Testis (tissue), 3 donors: ENCODE data around the gene SELENOW. TPM values are rescaled to one million over a fixed set of nuclear protein-coding genes. Genes with fewer than 3 reads are reported as not detected.
A peak's percentile ranks its signal among the peaks of the same experiment; 100 is the strongest.

Source experiments
- DNase-seq: peaks from one replicate; pipeline ENCODE4 v3.0.0-alpha.2; 2019
- H3K27ac ChIP-seq, 2 donors: fragments of 200-600 bp; sonication (generic); one replicate each; pipeline ENCODE4 v1.5.1; 2019
- H3K27me3 ChIP-seq: fragments of 200-600 bp; sonication (generic); one replicate; pipeline ENCODE4 v1.5.1; 2019
- H3K36me3 ChIP-seq: fragments of 200-600 bp; sonication (generic); one replicate; pipeline ENCODE4 v1.5.1; 2017; ENCODE audit warnings: low read depth; ENCODE audit errors: missing control alignments
- H3K4me1 ChIP-seq: fragments of 200-600 bp; sonication (generic); one replicate; pipeline ENCODE4 v1.5.1; 2019
- H3K4me3 ChIP-seq, 2 donors: fragments of 200-600 bp; sonication (generic); one replicate each; pipeline ENCODE4 v1.5.1; 2017 to 2019
- H3K9me3 ChIP-seq: fragments of 200-600 bp; sonication (generic); one replicate; pipeline ENCODE4 v1.5.1; 2017
- CTCF ChIP-seq, 3 experiments: fragments of 450-650 bp in 2 of 3; fragments of 200-600 bp in 1 of 3; sonication (generic) in 1 of 3; IDR thresholded peaks; one replicate each; pipeline ENCODE4 v1.5.1; 2016 to 2019; ENCODE audit warnings: antibody characterized with exemption in 3 of 3, mild to moderate bottlenecking in 2 of 3, moderate library complexity in 1 of 3
- POLR2A ChIP-seq: fragments of 450-650 bp; IDR thresholded peaks from one replicate; pipeline ENCODE4 v1.6.1; 2017; ENCODE audit warnings: antibody characterized with exemption, mild to moderate bottlenecking, moderate library complexity
- WGBS, 2 donors: methylation state at CpG; one replicate each; pipeline ENCODE4 v1.1.5; 2018; 5-methylcytosine and 5-hydroxymethylcytosine counted together
- intact Hi-C: fragments of 100-400 bp; cut with DNase I; formaldehyde crosslinking; loops from one replicate; pipeline ENCODE4 v1.15.1; 2023; ENCODE audit warnings: low total_unique reads
- polyA plus RNA-seq: library from polyadenylated mRNA; stranded (reverse); fragments of 350-450 nt; fragmentation: Illumina TruSeq; extraction: RNeasy Lipid Tissue Mini Kit (QIAGEN cat#74804); gene quantifications from one replicate; pipeline ENCODE4 v1.2.3, GENCODE V29; 2014; ENCODE audit warnings: low read depth, low replicate concordance; ENCODE audit not compliant: insufficient read depth
- total RNA-seq, 2 donors: library from RNA; depleted of rRNA; stranded (reverse); fragments of >200 nt; gene quantifications; one replicate each; pipeline ENCODE4 v1.2.3, GENCODE V29; 2016

SELENOW gene
- total and polyA plus RNA-seq, 3 donors from 2014 or later = 170 to 197 (median 194) TPM

DNA sequence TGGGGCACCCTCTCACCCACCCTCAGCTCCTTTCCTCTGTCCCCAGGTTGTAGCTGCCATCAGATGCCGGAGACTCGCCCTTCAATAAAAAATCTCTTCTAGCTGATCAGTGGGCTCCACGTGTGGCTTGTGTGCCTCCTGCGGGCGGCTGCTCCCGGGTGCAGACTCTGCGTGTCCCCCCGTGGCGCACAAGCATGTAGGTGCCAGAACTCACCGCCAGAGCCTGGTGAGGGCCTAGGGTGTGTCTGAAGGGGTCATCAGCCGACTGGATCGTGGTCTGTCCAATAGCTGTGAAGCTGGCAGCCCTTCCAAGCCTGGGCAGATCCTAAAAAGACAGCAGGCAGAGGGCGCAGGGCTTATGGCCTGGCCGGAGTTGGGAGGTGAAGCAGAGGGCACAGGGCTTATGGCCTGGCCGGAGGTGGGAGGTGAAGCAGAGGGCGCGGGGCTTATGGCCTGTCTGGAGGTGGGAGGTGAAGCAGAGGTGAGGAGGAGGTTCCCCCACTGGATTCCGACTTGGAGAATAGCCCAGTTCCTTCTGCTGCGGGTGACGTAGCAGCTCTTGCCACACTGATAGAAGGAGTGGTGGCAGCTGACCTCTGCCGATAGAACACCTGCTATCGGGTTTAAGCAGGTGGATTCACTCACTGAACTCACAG is 21.4 kb upstream of the SELENOW start:
- DNase-seq = peak; percentile 54
- TF ChIP-seq POLR2A = no peak
- TF ChIP-seq CTCF (IDR thresholded peaks at IDR 0.05) = no peak
- H3K4me3 ChIP-seq = no peak overlapping the region
- no peak overlapping the region for H3K27ac ChIP-seq
- no peaks in the 10 kb centered on the region for H3K9me3 ChIP-seq
- H3K36me3 ChIP-seq = no peaks in the 10 kb centered on the region
- WGBS, 2 donors = 74% methylated on average over 10 to 21 of the region's 22 CpGs
- H3K27me3 ChIP-seq = no peaks in the 10 kb centered on the region
- no peaks in the 10 kb centered on the region for H3K4me1 ChIP-seq
- intact Hi-C loops = no loop called here

- Histone ChIP-seq H3K27me3 (no peaks in the 10 kb centered on the region), H3K36me3 (no peaks in the 10 kb centered on the region), H3K27ac (no peak overlapping the region), H3K4me1 (no peaks in the 10 kb centered on the region), H3K4me3 (no peak overlapping the region), H3K9me3 (no peaks in the 10 kb centered on the region)
- intact Hi-C loops = no loop called here
- no peak for TF ChIP-seq CTCF (IDR thresholded peaks at IDR 0.05)
- TF ChIP-seq POLR2A = no peak
- DNase-seq = no peak
- WGBS, 2 donors = 80 to 84% methylated on average over 14 of the region's 14 CpGs
Observed at GRCh38 chr19:47757617-47758442, 20.7 kb upstream of the SELENOW start.

GRCh38 chr19:47758443-47758804 is 20.1 kb upstream of the SELENOW start:
- no peaks in the 10 kb centered on the region for H3K36me3 ChIP-seq
- H3K27me3 ChIP-seq = no peaks in the 10 kb centered on the region
- WGBS, 2 donors = 62 to 70% methylated on average over 5 of the region's 5 CpGs
- intact Hi-C loops = no loop called here
- no peaks in the 10 kb centered on the region for H3K4me1 ChIP-seq
- H3K27ac ChIP-seq = no peak overlapping the region
- DNase-seq = no peak
- no peak overlapping the region for H3K4me3 ChIP-seq
- no peak for TF ChIP-seq CTCF (IDR thresholded peaks at IDR 0.05)
- no peak for TF ChIP-seq POLR2A
- H3K9me3 ChIP-seq = no peaks in the 10 kb centered on the region

GRCh38 chr19:47760632-47760999 is 17.9 kb upstream of the SELENOW start:
- H3K4me3 ChIP-seq = no peak overlapping the region
- no peak overlapping the region for H3K27ac ChIP-seq
- no peaks in the 10 kb centered on the region for H3K4me1 ChIP-seq
- intact Hi-C loops = no loop called here
- no peaks in the 10 kb centered on the region for H3K9me3 ChIP-seq
- TF ChIP-seq CTCF (IDR thresholded peaks at IDR 0.05) (no peak), POLR2A (no peak)
- WGBS, 2 donors = 80 to 92% methylated on average over 5 of the region's 5 CpGs
- no peak for DNase-seq
- no peaks in the 10 kb centered on the region for H3K27me3 ChIP-seq
- no peaks in the 10 kb centered on the region for H3K36me3 ChIP-seq
